HG02678 (cell line): ENCODE results near the gene TBC1D1.

Experiments
- ATAC-seq: cut with Tn5 transposase; IDR thresholded peaks from one replicate; pipeline ENCODE4 v1.9.1; 2021; ENCODE audit warnings: mild to moderate bottlenecking, moderate library complexity; ENCODE audit not compliant: unreplicated experiment

The TBC1D1 gene

DNA sequence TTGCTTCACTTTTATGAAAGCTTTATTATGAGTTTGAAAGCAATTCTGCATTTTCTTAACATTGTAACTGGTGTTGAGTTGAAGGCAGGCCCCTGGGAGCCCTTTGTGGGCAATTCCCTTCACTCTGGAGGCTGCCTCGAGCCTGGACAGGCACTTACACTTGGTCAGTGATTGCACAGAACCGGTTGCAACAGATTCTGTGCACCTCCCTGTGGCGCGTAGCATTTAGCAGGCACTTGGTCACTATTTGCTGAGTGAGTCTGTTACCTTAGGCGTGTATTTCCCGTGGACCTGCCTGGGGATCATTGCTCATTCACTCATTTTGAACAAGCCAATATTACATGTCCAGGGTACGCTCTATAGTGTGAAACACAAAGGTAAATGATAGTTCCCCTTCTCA lies 149.7 kb downstream of the TBC1D1 start:
- no peak for ATAC-seq

DNA sequence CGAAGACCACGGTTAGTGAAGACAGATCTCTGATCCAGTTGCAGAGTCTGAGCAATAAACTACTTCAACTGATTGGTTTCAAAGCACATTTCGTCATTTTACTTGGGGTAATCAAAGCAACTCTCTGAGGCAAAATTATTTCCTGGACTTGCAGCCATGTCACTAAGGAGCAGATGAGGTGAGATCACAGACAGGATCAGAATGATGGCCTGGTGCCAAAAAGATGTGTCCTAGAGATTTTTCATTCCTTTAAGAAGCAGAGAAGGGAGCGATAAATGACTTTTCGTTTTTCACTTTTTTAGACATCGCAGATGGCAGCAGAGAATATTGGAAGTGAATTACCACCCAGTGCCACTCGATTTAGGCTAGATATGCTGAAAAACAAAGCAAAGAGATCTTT lies 153.2 kb downstream of the TBC1D1 start:
- ATAC-seq = no peak

DNA sequence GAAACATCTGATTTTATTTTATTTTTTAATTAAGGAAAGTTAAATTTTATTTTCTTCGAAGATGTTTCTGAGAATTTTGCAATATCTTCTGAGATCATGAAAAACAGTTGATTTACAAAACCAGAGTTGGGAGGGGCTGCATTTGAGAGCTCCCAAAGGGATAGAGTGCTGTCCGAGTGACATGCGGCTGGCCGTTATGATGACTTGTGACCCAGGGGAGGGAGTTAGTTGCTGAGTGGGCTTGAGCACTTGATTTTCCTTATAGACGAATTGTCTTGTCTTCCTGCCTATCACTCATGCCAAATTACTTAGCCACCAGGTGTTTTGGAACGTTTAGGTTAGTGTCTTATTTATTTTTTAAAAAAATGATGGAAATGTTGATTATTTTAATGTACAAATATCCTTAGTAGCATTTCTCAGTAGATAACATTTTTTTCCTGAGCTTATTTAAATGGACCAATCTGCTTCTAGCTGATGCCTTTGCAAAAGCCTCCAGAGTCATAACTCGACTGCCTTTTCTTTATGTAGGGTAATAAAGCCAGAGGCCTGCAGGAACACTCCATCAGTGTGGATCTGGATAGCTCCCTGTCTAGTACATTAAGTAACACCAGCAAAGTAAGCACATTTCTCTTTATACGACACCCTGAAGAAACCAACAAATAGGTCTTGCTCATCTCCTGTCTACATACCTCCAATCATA lies 154.6 kb downstream of the TBC1D1 start:
- ATAC-seq = no peak

DNA sequence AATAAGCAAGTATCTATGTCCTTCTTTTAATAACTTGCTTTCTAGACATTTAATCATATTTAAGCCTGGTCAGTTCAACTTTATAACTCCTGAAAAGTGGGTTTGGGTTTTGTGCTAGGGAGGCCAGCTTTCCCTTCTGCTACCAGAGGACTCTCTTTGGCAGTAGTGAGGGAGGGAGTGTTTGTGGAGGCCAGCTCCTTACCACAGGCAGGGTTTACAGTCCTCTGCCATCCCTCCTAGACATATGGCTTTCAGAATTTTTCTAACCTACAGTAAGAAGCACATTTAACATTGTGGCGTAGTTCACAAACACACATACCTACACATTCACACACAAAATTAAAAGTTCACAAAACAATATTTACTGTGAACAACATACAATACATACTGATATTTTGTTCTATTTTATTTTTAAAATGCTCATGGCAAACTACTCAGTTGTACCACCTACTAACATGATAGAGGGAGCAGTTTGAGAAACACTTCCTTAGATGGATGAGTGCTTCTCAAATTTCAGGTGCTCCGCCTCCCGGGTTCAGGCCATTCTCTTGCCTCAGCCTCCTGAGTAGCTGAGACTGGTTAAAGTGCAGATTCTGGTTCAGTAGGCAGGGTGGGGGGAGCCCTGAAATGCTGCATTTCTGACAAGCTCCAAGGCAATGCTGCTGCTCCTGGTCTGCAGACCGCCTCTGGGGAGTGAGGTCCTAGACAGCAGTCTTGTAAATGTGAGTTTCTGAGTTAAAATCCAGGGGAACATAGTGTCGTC lies 156.0 kb downstream of the TBC1D1 start:
- ATAC-seq = no peak

DNA sequence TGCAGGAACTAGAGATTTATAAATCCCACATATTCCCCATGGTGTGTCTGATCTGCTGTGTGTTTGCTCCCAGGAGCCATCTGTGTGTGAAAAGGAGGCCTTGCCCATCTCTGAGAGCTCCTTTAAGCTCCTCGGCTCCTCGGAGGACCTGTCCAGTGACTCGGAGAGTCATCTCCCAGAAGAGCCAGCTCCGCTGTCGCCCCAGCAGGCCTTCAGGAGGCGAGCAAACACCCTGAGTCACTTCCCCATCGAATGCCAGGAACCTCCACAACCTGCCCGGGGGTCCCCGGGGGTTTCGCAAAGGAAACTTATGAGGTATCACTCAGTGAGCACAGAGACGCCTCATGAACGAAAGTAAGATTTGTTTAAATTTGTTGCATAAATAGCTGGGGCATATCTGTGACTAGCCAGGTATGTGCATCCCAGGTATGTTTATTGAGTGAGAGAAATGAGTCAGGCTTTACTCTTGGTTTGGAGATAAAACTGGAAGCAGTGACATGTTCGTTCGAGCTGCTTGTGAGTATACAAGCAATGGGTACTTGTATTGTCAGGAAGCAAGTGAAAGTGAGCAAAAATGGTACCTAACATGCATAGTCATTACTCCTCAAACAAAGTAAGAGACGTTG lies 158.8 kb downstream of the TBC1D1 start:
- no peak for ATAC-seq

DNA sequence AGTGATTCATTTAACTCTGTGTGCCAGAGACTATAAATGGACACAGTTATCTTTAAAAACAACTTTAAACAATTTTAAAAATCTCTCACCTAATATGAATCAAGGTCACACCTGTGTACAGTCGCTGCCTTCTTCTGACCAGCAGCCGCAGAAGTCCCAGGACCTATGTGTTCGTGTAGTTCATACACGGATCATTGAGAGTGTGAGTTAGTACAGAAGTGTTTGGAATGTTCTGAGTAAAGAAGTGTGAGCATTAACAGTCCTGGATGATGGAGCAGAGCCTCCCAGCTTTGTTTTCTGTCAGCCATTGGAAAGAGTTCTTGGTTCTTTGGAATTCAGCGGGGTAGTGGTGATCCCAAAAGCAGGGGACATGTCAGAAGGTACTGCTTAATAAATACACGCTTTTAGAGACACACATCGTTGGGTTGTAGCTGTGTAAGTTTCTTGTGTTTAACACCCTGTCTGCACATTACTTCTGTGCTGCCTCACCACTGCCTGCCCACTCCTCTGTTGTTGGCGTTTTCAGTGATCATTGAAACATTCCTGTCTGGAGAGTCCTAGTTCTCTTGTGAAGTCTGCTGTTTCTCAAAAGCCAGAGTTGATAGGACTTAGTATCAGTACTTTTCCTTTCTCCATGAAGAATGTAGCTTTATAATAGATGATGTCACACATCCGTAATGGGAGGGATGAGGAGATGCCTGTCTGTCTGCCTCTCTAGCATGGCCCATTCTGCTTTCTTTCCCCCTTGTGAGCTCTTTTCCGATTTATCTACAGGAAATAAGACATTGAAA lies 159.9 kb downstream of the TBC1D1 start:
- ATAC-seq = no peak

DNA sequence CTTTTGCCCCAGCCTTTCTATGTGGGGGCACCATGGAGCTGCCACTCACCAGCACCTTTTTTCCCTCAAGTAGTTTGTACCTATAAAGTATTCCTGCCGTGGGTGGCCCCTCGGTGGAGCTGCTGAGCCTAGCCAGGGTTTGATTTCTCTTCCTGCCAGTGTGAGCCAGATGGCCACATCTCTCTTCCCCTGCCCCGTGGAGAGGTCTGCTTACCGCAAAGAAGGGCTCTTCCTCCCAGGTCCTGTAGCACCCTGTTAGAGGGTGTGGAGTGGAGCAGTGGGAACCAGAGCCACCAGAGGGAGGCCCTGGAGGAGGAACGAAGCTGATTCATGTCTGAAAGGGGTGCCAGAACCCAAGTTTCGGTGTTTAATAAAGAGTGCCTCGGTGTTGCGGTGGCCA lies 164.7 kb downstream of the TBC1D1 start:
- ATAC-seq = no peak

DNA sequence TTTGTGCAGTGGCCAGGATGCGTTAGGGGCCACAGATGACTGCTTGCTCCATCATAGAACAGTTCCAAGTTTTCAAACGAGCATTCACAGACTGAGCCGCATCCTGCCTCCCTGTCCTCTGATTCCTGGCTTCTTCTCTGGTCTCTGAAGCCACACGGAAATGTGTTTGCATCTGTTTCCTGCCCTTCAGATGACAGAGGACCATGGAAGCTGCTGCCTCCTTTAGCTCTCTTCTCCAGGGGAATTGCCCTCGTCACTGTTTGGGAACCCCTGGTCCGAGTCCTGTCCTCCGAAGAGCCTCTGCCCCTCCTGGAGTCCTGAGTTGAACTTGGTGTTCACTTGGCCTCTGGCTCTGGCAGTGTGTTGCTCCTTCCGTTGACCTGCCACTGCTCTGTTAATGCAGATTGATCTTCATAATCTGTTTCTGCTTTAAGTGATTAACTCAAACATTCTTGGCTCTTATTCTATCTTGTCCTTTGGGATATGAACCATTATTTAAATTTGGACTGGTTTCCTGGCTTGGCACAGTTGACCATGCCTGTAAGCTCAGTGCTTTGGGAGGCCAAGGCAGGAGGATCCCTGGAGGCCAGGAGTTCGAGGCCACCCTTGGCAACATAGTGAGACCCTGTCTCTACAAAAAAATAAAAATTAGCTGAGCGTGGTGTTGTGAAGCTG lies 165.3 kb downstream of the TBC1D1 start:
- ATAC-seq = no peak

DNA sequence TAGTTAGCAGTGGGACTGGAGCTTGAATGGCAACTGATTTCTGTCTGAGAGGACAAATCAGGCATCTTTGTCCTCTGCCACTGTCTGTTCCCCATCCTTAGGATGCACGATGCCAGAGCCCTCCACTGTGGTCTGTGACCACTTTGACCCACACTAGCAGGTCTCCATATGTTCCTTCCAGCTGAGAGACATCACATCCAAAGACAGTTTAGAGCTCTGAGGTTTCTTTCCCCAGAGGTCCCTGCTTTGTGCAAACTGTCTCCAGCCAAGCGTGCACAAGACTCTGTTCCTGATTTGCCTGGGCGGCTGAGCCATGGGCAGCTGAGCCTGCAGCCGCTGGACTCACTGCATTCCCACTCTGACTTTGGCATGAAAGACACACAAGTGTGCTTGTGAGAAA lies 167.3 kb downstream of the TBC1D1 start:
- ATAC-seq = no peak

DNA sequence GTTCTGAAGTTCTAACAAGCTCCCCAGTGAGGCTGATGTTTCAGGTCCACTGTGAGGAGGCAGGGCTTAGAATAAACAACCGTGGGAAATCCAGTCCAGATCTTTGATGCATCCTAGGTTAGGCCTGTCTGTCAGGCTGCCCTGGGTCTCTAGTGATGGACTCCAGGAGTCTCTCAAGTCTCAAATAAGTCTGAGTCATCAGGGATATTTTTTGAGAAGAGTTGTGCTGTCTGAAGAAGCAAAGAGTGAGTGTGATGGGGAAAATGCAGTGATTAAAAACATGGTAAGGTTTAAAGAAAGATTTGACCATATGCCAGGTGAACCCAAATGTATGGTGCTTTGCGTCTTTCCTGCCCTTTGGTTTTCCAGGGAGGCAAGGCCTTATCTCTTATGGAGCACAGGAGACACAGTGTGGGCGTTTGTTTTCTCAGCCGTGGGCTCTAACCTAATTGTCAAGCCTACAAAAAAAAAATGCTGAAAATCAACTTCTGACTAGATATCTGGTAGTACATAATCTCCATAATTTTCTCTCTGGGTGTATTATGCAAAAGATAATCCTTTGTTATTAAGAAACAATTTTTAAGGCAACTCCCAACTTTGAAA lies 170.0 kb downstream of the TBC1D1 start:
- no peak for ATAC-seq

DNA sequence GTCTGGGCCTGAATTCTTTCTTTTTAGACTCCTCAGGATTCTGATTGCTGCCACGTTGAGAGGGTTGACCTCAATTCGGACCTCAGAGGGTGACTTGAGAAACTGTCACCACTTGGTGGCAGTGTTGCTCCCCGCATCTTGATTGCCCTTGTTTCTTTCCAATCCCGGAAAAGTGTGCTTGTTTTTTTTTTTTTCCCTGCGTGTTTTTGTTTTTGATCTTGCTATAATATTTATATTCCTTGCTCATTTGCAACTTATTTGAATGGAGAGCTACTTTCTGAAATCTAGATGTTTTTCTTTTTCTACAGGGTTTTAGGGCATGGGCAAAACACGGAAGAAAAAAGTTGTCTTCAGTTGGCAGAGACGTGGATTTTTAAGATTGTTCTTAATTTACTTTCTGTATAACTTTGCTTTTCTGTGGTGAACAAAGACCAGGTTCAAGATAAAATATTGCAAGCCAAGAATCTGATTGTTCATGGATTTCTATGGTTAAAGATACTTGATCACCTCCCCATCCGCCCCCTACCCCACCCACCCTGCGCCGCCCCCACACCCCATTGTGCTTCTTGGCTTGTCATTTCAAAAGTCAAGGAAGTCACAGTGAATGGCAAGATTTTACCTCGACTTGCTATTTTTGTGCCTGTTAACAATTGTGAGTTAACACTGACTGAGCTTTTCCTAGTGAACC lies 171.3 kb downstream of the TBC1D1 start:
- no peak for ATAC-seq

DNA sequence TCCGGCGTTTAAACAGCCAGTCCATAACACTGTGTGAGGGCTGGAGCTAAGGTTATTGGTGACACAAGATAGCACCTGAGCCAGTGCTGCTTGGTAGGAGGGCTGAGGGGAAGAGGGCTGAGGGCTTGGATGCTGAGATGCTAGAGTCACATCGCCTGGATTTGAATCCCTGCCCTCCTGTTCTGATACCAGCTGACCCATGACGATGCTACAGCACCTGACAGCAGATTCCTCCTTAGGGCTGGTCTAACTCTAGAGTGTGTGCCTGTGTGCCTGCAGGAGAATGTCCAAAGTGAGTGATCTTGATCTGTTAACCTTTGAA lies 171.9 kb downstream of the TBC1D1 start:
- no peak for ATAC-seq

DNA sequence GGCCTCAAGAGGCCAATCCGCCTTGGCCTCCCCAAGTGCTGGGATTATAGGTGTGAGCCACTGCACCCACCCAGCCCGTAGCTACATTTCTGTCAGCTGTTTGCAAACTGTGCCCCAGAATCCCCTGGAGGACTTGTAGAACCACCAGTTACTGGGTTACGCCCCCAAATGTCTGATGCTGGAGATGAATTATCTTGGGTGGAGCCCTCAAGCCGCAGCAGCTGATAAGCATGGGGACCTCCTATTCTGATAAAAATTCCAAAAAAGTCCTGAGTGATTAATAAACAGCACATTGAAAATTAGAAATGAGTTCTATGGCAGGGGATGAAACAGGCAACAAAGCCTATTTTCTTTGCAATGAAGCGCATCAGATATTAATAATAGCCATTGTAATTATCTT lies 174.3 kb downstream of the TBC1D1 start:
- ATAC-seq = no peak

DNA sequence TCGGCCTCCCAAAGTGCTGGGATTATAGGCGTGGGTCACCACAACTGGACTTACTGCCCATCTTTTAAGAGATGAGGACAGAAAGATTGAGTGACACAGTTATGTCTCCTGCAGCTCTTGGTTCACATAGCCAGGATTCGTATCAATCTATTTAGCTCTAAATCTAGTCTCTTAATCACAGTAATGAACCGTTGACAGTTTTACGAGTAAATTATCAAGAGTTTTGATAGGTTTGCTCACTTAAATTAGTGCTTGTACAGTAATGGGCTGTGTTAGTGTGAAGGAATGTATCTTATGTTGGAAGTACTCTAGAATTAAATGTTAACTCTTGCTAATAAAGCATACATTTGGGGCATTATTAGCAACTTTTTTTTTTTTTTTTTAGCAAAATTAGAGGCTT lies 175.0 kb downstream of the TBC1D1 start:
- no peak for ATAC-seq

DNA sequence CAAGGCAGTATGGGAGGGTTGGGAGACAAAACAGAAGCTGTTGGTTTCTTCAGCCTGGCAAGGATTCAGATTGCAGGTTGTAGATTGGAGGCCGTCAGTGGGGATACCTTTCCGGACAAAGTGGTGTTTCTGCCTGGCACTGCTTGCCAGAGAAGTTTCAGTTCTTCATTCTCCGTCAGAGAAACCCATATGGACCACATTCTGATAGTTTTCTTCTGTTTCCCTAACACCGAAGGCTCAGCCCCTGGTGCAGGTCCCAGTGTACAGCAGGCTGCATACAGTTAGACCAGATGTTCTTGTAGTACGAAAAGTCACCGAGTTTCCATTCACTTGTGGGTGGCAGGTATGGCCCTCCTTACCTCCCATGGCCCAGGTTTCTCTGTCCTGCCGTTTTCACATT lies 176.6 kb downstream of the TBC1D1 start:
- ATAC-seq = no peak

DNA sequence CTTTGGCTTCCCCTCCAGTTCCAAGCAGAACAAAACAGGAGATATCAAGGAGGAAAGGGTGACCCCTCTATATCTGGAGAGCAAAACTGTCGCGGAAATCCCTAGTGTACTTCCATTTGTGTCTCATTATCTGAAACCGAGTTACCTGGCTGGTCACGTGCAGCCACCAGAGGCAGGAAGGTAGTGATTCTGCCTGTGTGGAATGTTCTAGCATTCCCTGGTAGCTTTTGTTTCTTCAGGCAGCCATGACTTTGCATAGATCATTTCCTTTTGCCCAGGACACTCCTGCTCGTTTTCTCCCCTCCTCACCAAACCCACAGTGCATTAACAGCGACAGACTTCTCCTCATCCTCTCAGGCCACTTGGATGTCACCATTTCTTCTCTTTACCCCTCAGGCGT lies 177.2 kb downstream of the TBC1D1 start:
- ATAC-seq = no peak

DNA sequence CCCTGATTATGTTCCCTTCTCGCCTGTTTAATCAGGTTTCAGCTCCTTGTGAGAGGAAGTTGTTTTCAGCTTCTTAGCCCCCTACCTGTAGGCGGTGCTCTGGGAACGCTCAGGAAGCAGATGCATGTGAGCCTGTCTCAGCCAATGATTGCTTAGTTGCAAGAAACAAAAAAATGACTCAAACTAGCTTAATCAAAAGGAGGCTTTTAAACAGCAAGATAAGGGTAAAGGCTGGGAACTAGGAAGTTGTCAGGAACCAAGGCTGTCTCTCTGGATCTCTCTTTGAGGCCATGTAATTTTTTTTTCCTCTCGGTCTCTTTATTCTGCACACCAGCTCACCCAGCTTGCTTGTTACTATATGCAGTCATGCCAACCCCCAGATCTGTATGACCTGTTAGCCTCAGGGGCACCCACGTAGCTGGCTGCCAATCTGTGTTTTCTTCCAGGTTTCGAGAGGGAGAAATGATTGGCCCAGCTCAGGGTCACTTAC lies 178.4 kb downstream of the TBC1D1 start:
- no peak for ATAC-seq

DNA sequence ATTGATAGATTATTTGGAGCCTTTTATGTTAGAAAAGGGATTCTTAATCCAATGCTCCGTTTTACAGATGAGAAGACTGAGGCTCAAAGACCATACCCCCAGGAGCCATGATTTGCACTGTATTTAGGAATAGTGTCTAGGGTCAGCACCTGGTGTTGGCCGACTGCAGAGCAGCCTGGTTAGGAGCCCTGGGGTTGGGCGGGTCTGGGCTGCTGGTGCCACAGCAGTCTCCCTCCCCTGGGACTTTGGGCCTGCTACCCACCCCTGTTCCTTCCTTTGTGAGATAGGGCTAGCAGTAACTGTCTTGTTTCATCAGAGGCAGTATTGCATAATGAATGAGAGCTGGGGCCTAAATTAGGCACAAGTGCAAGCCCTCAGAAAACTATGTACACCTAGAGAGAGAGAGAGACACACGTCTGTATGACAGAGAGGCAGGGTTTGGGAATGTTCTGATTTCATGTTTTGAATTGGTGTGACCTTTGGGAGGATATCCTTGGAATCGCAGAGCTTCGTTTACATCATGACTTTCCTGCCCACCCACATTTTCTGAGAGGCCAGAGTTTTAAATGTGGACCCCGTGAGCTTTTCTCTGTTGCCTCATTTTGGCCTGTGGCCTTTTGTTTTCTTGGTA lies 181.0 kb downstream of the TBC1D1 start:
- no peak for ATAC-seq

DNA sequence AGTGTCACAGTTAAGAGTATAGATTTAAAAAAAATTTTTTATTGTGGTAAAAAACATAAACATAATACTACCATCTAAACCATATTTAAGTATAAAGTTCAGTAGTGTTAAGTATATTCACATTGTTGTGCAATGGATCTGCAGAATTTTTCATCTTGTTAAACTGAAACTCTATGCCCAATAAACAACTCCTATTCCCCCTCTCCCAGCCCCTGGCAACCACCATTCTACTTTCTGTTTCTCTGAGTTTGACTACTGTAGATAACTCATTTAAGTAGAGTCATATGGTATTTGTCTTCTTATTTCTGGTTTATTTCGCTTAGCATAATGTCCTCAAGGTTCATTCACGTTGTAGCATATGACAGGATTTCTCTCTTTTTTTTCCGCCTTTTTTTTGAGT lies 181.7 kb downstream of the TBC1D1 start:
- no peak for ATAC-seq
